Upper lobe of left lung (tissue), 6 donors: ENCODE measurements around the gene GRHL3. TPM values are rescaled to one million over a fixed set of nuclear protein-coding genes. Genes with fewer than 3 reads are reported as not detected.
A peak's percentile ranks its signal among the peaks of the same experiment; 100 is the strongest.

ENCODE experiments used
- ATAC-seq, 2 donors: fragments of 200-7000 bp; cut with Tn5 transposase; one replicate each; pipeline ENCODE4 v1.9.1; 2022; ENCODE audit warnings: mild to moderate bottlenecking in 2 of 2, moderate library complexity in 2 of 2; ENCODE audit not compliant: low FRiP score in 2 of 2
- DNase-seq, 2 donors: peaks; one replicate each; pipeline ENCODE4 v3.0.0-alpha.2; 2019 to 2020
- H3K27ac ChIP-seq, 4 donors: fragments of 200-600 bp; sonication (generic); one replicate each; pipeline ENCODE4 v1.5.1; 2016 to 2019
- H3K27me3 ChIP-seq, 4 donors: fragments of 200-600 bp; sonication (generic); one replicate each; pipeline ENCODE4 v1.5.1; 2017 to 2019
- H3K36me3 ChIP-seq, 4 donors: fragments of 200-600 bp; sonication (generic); one replicate each; pipeline ENCODE4 v1.5.1; 2016 to 2019
- H3K4me1 ChIP-seq, 4 donors: fragments of 200-600 bp; sonication (generic); one replicate each; pipeline ENCODE4 v1.5.1; 2018 to 2019
- H3K4me3 ChIP-seq, 4 donors: fragments of 200-600 bp; sonication (generic); one replicate each; pipeline ENCODE4 v1.5.1; 2017 to 2019; ENCODE audit warnings: mild to moderate bottlenecking in 2 of 4, moderate library complexity in 1 of 4
- H3K9me3 ChIP-seq, 4 donors: fragments of 200-600 bp; sonication (generic); one replicate each; pipeline ENCODE4 v1.5.1; 2018 to 2019
- CTCF ChIP-seq, 6 experiments: fragments of 450-650 bp in 4 of 6; fragments of 200-600 bp in 2 of 6; sonication (generic) in 2 of 6; IDR thresholded peaks; one replicate each; pipeline ENCODE4 v1.5.1; 2016 to 2019; ENCODE audit warnings: antibody characterized with exemption in 6 of 6
- EP300 ChIP-seq, 4 donors: sonication (generic); formaldehyde crosslinking; IDR thresholded peaks; one replicate each; pipeline ENCODE4 v1.5.1; 2017; ENCODE audit warnings: antibody characterized with exemption in 4 of 4, control low read depth in 2 of 4
- POLR2A ChIP-seq, 4 donors: fragments of 450-650 bp; IDR thresholded peaks; one replicate each; pipeline ENCODE4 v1.5.1; 2016 to 2017; ENCODE audit warnings: antibody characterized with exemption in 4 of 4, mild to moderate bottlenecking in 2 of 4
- POLR2AphosphoS5 ChIP-seq, 2 donors: sonication (generic); formaldehyde crosslinking; IDR thresholded peaks; one replicate each; pipeline ENCODE4 v1.5.1; 2017; ENCODE audit warnings: antibody characterized with exemption in 2 of 2
- WGBS, 2 donors: methylation state at CpG; one replicate each; pipeline ENCODE4 v1.1.5; 2017 to 2018; 5-methylcytosine and 5-hydroxymethylcytosine counted together
- total RNA-seq, 6 donors: library from RNA; depleted of rRNA in 4 of 6; stranded (reverse); fragments of >200 nt in 4 of 6; gene quantifications; one replicate each; pipeline versions ENCODE4 v1.1.0 to v1.2.1, GENCODE V29; 2016 to 2021
- donor health status: DM: no; HTN: no; CAD: no; lungs with moderate emphysema.
- donor health status: DM: no; HTN: yes; CAD: no; lungs with severe emphysema.

The GRHL3 gene
- total RNA-seq, 6 donors from 2014 or later: 0.09 to 0.24 TPM; not detected in 4

- no peaks in the 10 kb centered on the region for H3K36me3 ChIP-seq
- no peaks in the 10 kb centered on the region for H3K27me3 ChIP-seq
- H3K4me3 ChIP-seq: no peak overlapping the region
- TF ChIP-seq CTCF (IDR thresholded peaks at IDR 0.05): no peak
- TF ChIP-seq POLR2A (IDR thresholded peaks at IDR 0.05): no peak
- no peak for TF ChIP-seq EP300 (IDR thresholded peaks at IDR 0.05)
- TF ChIP-seq POLR2AphosphoS5 (IDR thresholded peaks at IDR 0.05): no peak
- H3K27ac ChIP-seq: no peak overlapping the region
- 63 to 82% methylated on average over 1 of the region's 1 CpG for WGBS, 2 donors
- ATAC-seq (no peak), DNase-seq (no peak)
- peaks cover 10 to 13% (median 12%) of the 10 kb centered on the region in 4 donors for H3K4me1 ChIP-seq
- H3K9me3 ChIP-seq: no peaks in the 10 kb centered on the region
Observed at GRCh38 chr1:24282491-24282890, 36.7 kb upstream of the GRHL3 start.

- peak in 1 of 2 donors; percentile 38 for ATAC-seq
Observed at GRCh38 chr1:24283326-24284155, 35.6 kb upstream of the GRHL3 start.

GRCh38 chr1:24284156-24284471 lies 35.0 kb upstream of the GRHL3 start:
- Histone ChIP-seq H3K27me3 (no peaks in the 10 kb centered on the region), H3K36me3 (no peaks in the 10 kb centered on the region), H3K4me1 (peaks cover 6 to 13% (median 11%) of the 10 kb centered on the region in 4 donors), H3K4me3 (no peak overlapping the region), H3K9me3 (no peaks in the 10 kb centered on the region), H3K27ac (no peak overlapping the region)
- peak in 1 of 2 donors; percentile 36 for ATAC-seq
- DNase-seq: no peak
- TF ChIP-seq EP300 (IDR thresholded peaks at IDR 0.05) (no peak), CTCF (IDR thresholded peaks at IDR 0.05) (no peak), POLR2AphosphoS5 (IDR thresholded peaks at IDR 0.05) (no peak), POLR2A (IDR thresholded peaks at IDR 0.05) (no peak)
- WGBS, 2 donors: 81 to 82% methylated on average over 8 of the region's 8 CpGs

More at GRCh38 chr1:24283326-24284155, 35.6 kb upstream of the GRHL3 start:
- no peak for DNase-seq
- H3K36me3 ChIP-seq: no peaks in the 10 kb centered on the region
- WGBS, 2 donors: 56 to 63% methylated on average over 10 of the region's 10 CpGs
- TF ChIP-seq CTCF (IDR thresholded peaks at IDR 0.05): no peak
- peak in 3 of 4 donors; percentile 37 to 54 (median 47) for TF ChIP-seq EP300 (IDR thresholded peaks at IDR 0.05)
- TF ChIP-seq POLR2A (IDR thresholded peaks at IDR 0.05): no peak
- peak; percentile 34 to 60 for TF ChIP-seq POLR2AphosphoS5 (IDR thresholded peaks at IDR 0.05)
- H3K27me3 ChIP-seq: no peaks in the 10 kb centered on the region
- H3K4me3 ChIP-seq: no peak overlapping the region
- H3K27ac ChIP-seq: no peak overlapping the region
- peaks cover 6 to 13% (median 11%) of the 10 kb centered on the region in 4 donors for H3K4me1 ChIP-seq
- H3K9me3 ChIP-seq: no peaks in the 10 kb centered on the region

- ATAC-seq (no peak), DNase-seq (no peak)
- no peaks in the 10 kb centered on the region for H3K36me3 ChIP-seq
- no peak overlapping the region for H3K4me3 ChIP-seq
- H3K4me1 ChIP-seq: peaks cover 13 to 20% (median 18%) of the 10 kb centered on the region in 4 donors
- WGBS, 2 donors: 91 to 94% methylated on average over 12 to 13 of the region's 13 CpGs
- H3K27me3 ChIP-seq: no peaks in the 10 kb centered on the region
- H3K27ac ChIP-seq: no peak overlapping the region
- no peak for TF ChIP-seq POLR2A (IDR thresholded peaks at IDR 0.05)
- TF ChIP-seq EP300 (IDR thresholded peaks at IDR 0.05): no peak
- TF ChIP-seq POLR2AphosphoS5 (IDR thresholded peaks at IDR 0.05): no peak
- TF ChIP-seq CTCF (IDR thresholded peaks at IDR 0.05): no peak
- no peaks in the 10 kb centered on the region for H3K9me3 ChIP-seq
Observed at GRCh38 chr1:24285231-24285630, 33.9 kb upstream of the GRHL3 start.
